Glutamatergic neuron (in vitro differentiated cells): ENCODE data around the gene NLK. TPM values are rescaled to one million over a fixed set of nuclear protein-coding genes. Genes with fewer than 3 reads are reported as not detected.

ENCODE experiments used
- DNase-seq: peaks from one replicate; pipeline ENCODE4 v3.0.0; 2022
- H3K27ac Mint-ChIP-seq: one replicate; pipeline ENCODE4 v1.8.0; 2020; ENCODE audit warnings: mild to moderate bottlenecking, mixed read lengths, inconsistent platforms; ENCODE audit not compliant: unreplicated experiment
- H3K27me3 Mint-ChIP-seq: one replicate; pipeline ENCODE4 v1.8.0; 2020; ENCODE audit warnings: mild to moderate bottlenecking, moderate library complexity, mixed read lengths, inconsistent platforms; ENCODE audit not compliant: unreplicated experiment
- H3K36me3 Mint-ChIP-seq: one replicate; pipeline ENCODE4 v1.8.0; 2020; ENCODE audit warnings: mild to moderate bottlenecking, mixed read lengths, inconsistent platforms; ENCODE audit not compliant: unreplicated experiment
- H3K4me1 Mint-ChIP-seq: one replicate; pipeline ENCODE4 v1.8.0; 2020; ENCODE audit warnings: mild to moderate bottlenecking, low read depth, mixed read lengths, inconsistent platforms; ENCODE audit not compliant: unreplicated experiment
- H3K4me3 Mint-ChIP-seq: one replicate; pipeline ENCODE4 v1.8.0; 2020; ENCODE audit warnings: mild to moderate bottlenecking, mixed read lengths, inconsistent platforms; ENCODE audit not compliant: unreplicated experiment
- H3K9me3 Mint-ChIP-seq: one replicate; pipeline ENCODE4 v1.8.0; 2020; ENCODE audit warnings: mild to moderate bottlenecking, moderate library complexity, mixed read lengths, inconsistent platforms; ENCODE audit not compliant: unreplicated experiment
- CTCF ChIP-seq: fragments of 200-600 bp; sonication (generic); IDR thresholded peaks from one replicate; pipeline ENCODE4 v1.5.0; 2021; ENCODE audit not compliant: partially characterized antibody, unreplicated experiment
- total RNA-seq: library from RNA; stranded (reverse); fragmentation: NEBNext Ultra II Directional; extraction: Animal tissue kit (Norgen Biotek cat#: 25700); gene quantifications from one replicate; pipeline ENCODE4 v1.2.1, GENCODE V29; 2021; ENCODE audit not compliant: unreplicated experiment

The NLK gene
- total RNA-seq, 1 donor from 2014 or later: 33.8 TPM

GRCh38 chr17:28090551-28090950, 48.1 kb downstream of the NLK start:
- Mint-ChIP-seq H3K36me3 (peaks cover 8% of the 10 kb centered on the region), H3K27me3 (no peaks in the 10 kb centered on the region), H3K9me3 (no peaks in the 10 kb centered on the region), H3K27ac (no peak overlapping the region), H3K4me1 (peaks cover 24% of the 10 kb centered on the region), H3K4me3 (no peak overlapping the region)
- DNase-seq: no peak
- TF ChIP-seq CTCF: no peak

GRCh38 chr17:28092088-28092487, 49.6 kb downstream of the NLK start:
- no peak for TF ChIP-seq CTCF
- Mint-ChIP-seq H3K9me3 (no peaks in the 10 kb centered on the region), H3K4me1 (peaks cover 24% of the 10 kb centered on the region), H3K4me3 (no peak overlapping the region), H3K36me3 (peaks cover 8% of the 10 kb centered on the region), H3K27me3 (no peaks in the 10 kb centered on the region), H3K27ac (no peak overlapping the region)
- DNase-seq: no peak

- DNase-seq: no peak
- Mint-ChIP-seq H3K4me1 (peaks cover 24% of the 10 kb centered on the region), H3K27me3 (no peaks in the 10 kb centered on the region), H3K4me3 (no peak overlapping the region), H3K27ac (no peak overlapping the region), H3K36me3 (peaks cover 8% of the 10 kb centered on the region), H3K9me3 (no peaks in the 10 kb centered on the region)
- TF ChIP-seq CTCF: no peak
These were observed 51.7 kb downstream of the NLK start for GRCh38 chr17:28093999-28094716.

GRCh38 chr17:28096756-28097155, 54.3 kb downstream of the NLK start:
- Mint-ChIP-seq H3K4me1 (peaks cover 20% of the 10 kb centered on the region), H3K4me3 (no peak overlapping the region), H3K36me3 (no peaks in the 10 kb centered on the region), H3K27me3 (no peaks in the 10 kb centered on the region), H3K27ac (no peak overlapping the region), H3K9me3 (no peaks in the 10 kb centered on the region)
- no peak for TF ChIP-seq CTCF
- DNase-seq: no peak

- TF ChIP-seq CTCF: no peak
- H3K36me3 Mint-ChIP-seq: no peaks in the 10 kb centered on the region
- H3K4me1 Mint-ChIP-seq: peaks cover 16% of the 10 kb centered on the region
- no peak overlapping the region for H3K27ac Mint-ChIP-seq
- no peak for DNase-seq
- H3K4me3 Mint-ChIP-seq: no peak overlapping the region
- no peaks in the 10 kb centered on the region for H3K27me3 Mint-ChIP-seq
- H3K9me3 Mint-ChIP-seq: no peaks in the 10 kb centered on the region
These were observed 54.8 kb downstream of the NLK start for GRCh38 chr17:28097254-28097653.
